ENCODE results near the gene RPE65. TPM values are rescaled to one million over a fixed set of nuclear protein-coding genes. Genes with fewer than 3 reads are reported as not detected.
"Not testable (repeated sequence)": the region's sequence is repeated elsewhere in the genome, so short reads cannot be mapped to it uniquely, and the experiment has no call there.

RPE65 gene
- total RNA-seq, 4 donors from 2014 or later: not detected

DNA sequence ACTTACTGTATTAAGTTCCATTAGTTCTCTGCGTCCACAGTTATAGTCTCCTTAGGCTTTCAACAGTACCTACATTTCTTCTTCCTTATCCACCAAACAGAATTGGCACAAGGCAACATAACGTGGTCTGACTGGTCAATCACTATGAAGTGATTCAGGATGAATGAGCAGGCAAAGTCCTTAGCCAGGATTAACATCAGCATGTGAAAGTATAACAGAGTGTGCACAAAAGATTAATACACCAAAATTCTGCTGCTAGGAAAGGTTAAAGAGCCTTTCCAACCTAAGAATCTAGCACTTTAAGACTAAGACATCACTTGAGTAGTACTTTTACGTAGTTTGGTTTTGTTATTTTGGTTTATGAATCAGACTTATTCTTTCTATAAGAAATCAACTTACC is 31.3 kb upstream of the RPE65 start:
- Histone ChIP-seq H3K4me1 (no peaks in the 10 kb centered on the region), H3K4me3 (replicated peaks in 1 of 3) (no peak overlapping the region), H3K9me3 (no peaks in the 10 kb centered on the region), H3K27me3 (no peaks in the 10 kb centered on the region), H3K27ac (no peak overlapping the region), H3K36me3 (no peaks in the 10 kb centered on the region)
- WGBS, 2 donors: 68 to 72% methylated on average over 3 of the region's 3 CpGs
- TF ChIP-seq, protein P1, sequence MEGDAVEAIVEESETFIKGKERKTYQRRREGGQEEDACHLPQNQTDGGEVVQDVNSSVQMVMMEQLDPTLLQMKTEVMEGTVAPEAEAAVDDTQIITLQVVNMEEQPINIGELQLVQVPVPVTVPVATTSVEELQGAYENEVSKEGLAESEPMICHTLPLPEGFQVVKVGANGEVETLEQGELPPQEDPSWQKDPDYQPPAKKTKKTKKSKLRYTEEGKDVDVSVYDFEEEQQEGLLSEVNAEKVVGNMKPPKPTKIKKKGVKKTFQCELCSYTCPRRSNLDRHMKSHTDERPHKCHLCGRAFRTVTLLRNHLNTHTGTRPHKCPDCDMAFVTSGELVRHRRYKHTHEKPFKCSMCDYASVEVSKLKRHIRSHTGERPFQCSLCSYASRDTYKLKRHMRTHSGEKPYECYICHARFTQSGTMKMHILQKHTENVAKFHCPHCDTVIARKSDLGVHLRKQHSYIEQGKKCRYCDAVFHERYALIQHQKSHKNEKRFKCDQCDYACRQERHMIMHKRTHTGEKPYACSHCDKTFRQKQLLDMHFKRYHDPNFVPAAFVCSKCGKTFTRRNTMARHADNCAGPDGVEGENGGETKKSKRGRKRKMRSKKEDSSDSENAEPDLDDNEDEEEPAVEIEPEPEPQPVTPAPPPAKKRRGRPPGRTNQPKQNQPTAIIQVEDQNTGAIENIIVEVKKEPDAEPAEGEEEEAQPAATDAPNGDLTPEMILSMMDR (IDR thresholded peaks at IDR 0.05): no peak
- TF ChIP-seq POLR2A (IDR thresholded peaks at IDR 0.05): no peak
- DNase-seq: peak in 1 of 2 donors; percentile 37
- intact Hi-C loops (cut with DNase I): no loop called here

- no peaks in the 10 kb centered on the region for H3K36me3 ChIP-seq
- peaks cover 0 to 4% of the 10 kb centered on the region in 2 donors for H3K4me1 ChIP-seq
- WGBS, 2 donors: 62 to 81% methylated on average over 2 of the region's 2 CpGs
- H3K9me3 ChIP-seq: no peaks in the 10 kb centered on the region
- H3K27ac ChIP-seq: no peak overlapping the region
- no peak for TF ChIP-seq POLR2A (IDR thresholded peaks at IDR 0.05)
- TF ChIP-seq, protein P1 (IDR thresholded peaks at IDR 0.05): no peak
- intact Hi-C loops (cut with DNase I): no loop called here
- peak in 1 of 2 donors; percentile 54 for DNase-seq
- H3K27me3 ChIP-seq: no peaks in the 10 kb centered on the region
- H3K4me3 ChIP-seq (replicated peaks in 1 of 3): no peak overlapping the region
Measured at GRCh38 chr1:68479501-68479900, 29.7 kb upstream of the RPE65 start.

GRCh38 chr1:68478662-68479061 is 28.9 kb upstream of the RPE65 start:
- no peak for TF ChIP-seq POLR2A (IDR thresholded peaks at IDR 0.05)
- TF ChIP-seq, protein P1 (IDR thresholded peaks at IDR 0.05): no peak
- intact Hi-C loops (cut with DNase I): no loop called here
- DNase-seq: no peak
- H3K27ac ChIP-seq: no peak overlapping the region
- no peaks in the 10 kb centered on the region for H3K36me3 ChIP-seq
- no peak overlapping the region for H3K4me3 ChIP-seq (replicated peaks in 1 of 3)
- H3K4me1 ChIP-seq: peaks cover 0 to 4% of the 10 kb centered on the region in 2 donors
- no peaks in the 10 kb centered on the region for H3K9me3 ChIP-seq
- 96 to 97% methylated on average over 2 of the region's 2 CpGs for WGBS, 2 donors
- no peaks in the 10 kb centered on the region for H3K27me3 ChIP-seq

- H3K9me3 ChIP-seq; H3K36me3 ChIP-seq; H3K27me3 ChIP-seq; H3K4me1 ChIP-seq; intact Hi-C loops (cut with DNase I); DNase-seq; H3K4me3 ChIP-seq (replicated peaks in 1 of 3); H3K27ac ChIP-seq: not testable (repeated sequence)
- 80 to 88% methylated on average over 2 of the region's 2 CpGs for WGBS, 2 donors
Measured at GRCh38 chr1:68476626-68477025, 26.9 kb upstream of the RPE65 start.

DNA sequence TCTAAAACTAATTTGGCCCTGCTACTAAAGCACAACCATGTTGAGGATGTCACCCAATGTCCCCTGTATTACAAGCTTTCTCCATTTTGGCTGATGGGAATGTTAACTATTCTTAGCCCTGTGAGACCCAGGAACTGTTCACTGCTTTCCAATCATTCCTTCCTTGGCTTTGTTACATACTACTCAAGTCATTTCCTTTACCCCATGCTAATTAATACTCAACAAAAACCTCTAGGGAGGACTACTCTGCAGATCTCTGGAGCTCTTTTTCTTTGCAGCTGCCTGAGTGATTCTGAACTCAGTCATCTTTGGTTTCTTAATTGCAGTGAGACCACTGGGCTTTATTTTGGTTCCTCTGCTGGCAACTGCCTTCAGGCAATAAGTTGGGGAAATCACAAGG is 23.3 kb upstream of the RPE65 start:
- no peak for TF ChIP-seq POLR2A (IDR thresholded peaks at IDR 0.05)
- TF ChIP-seq, protein P1 (IDR thresholded peaks at IDR 0.05): no peak
- H3K27me3 ChIP-seq: no peaks in the 10 kb centered on the region
- intact Hi-C loops (cut with DNase I): no loop called here

More for the DNA sequence above, 23.3 kb upstream of the RPE65 start:
- Histone ChIP-seq H3K36me3 (no peaks in the 10 kb centered on the region), H3K27ac (no peak overlapping the region), H3K9me3 (no peaks in the 10 kb centered on the region), H3K4me3 (replicated peaks in 1 of 3) (no peak overlapping the region), H3K4me1 (peaks cover 0 to 4% of the 10 kb centered on the region in 2 donors)
- DNase-seq: no peak
